Spleen (tissue), 7 donors: ENCODE results near the gene LRIT1.

Experiments used
- POLR2AphosphoS5 ChIP-seq, 3 donors: sonication (generic); formaldehyde crosslinking; IDR thresholded peaks; one replicate each; pipeline ENCODE4 v1.5.1; 2017; ENCODE audit warnings: antibody characterized with exemption in 3 of 3
- TF ChIP-seq, protein P1 (sequence below), 11 experiments: fragments of 200-600 bp in 7 of 11; fragments of 450-650 bp in 4 of 11; sonication (generic) in 4 of 11; IDR thresholded peaks in 8 of 11; conservative IDR thresholded peaks in 3 of 11; 1 replicate in 7 of 11; 2 replicates in 4 of 11; pipeline versions ENCODE4 v1.4.0 to v1.8.0; 2016 to 2021; ENCODE audit warnings: antibody characterized with exemption in 11 of 11, inconsistent platforms in 4 of 11, mild to moderate bottlenecking in 1 of 11
- donor health status: DM: no; HTN: no; CAD: no; lungs with moderate emphysema.
- donor health status: DM: no; HTN: no; CAD: no.
- donor health status: DM: no; HTN: no; CAD: no.

- TF ChIP-seq, protein P1, sequence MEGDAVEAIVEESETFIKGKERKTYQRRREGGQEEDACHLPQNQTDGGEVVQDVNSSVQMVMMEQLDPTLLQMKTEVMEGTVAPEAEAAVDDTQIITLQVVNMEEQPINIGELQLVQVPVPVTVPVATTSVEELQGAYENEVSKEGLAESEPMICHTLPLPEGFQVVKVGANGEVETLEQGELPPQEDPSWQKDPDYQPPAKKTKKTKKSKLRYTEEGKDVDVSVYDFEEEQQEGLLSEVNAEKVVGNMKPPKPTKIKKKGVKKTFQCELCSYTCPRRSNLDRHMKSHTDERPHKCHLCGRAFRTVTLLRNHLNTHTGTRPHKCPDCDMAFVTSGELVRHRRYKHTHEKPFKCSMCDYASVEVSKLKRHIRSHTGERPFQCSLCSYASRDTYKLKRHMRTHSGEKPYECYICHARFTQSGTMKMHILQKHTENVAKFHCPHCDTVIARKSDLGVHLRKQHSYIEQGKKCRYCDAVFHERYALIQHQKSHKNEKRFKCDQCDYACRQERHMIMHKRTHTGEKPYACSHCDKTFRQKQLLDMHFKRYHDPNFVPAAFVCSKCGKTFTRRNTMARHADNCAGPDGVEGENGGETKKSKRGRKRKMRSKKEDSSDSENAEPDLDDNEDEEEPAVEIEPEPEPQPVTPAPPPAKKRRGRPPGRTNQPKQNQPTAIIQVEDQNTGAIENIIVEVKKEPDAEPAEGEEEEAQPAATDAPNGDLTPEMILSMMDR (IDR thresholded peaks at IDR 0.05 in 8 of 11, conservative IDR thresholded peaks at IDR 0.05 in 3 of 11): no peak
- no peak for TF ChIP-seq POLR2AphosphoS5 (IDR thresholded peaks at IDR 0.05)
These were observed 29.8 kb downstream of the LRIT1 start for GRCh38 chr10:84211566-84211965.
